ENCODE measurements around the gene LYPD4. TPM values are rescaled to one million over a fixed set of nuclear protein-coding genes. Genes with fewer than 3 reads are reported as not detected.

Gene LYPD4, protein sequence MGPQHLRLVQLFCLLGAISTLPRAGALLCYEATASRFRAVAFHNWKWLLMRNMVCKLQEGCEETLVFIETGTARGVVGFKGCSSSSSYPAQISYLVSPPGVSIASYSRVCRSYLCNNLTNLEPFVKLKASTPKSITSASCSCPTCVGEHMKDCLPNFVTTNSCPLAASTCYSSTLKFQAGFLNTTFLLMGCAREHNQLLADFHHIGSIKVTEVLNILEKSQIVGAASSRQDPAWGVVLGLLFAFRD
- total RNA-seq = not detected in 2 replicates

DNA sequence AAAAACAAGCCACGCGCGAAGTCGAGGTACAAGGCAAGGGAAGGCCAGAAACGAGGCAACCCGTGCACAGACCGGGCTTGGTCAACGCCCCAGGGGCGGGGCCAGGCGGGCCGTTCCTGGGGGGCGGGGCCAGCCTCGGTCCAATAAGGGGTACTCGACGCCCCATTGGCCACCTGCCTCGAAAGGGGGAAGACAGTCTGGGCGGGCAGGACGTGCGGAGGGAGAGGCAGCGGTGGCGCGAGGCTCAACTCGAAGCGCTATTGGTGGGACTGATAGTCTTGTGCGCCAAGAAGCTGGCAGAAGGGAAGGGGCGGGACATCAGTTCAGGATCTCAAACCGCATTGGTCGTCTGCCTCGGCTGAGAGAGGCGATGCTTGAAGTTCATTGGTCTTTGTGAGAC is at the start of gene LYPD4:
Gene LYPD4 (minus strand): TSS at position 83 of the 400 bp plus-strand sequence. CDS start 5,398 bp downstream, outside the sequence.

DNA sequence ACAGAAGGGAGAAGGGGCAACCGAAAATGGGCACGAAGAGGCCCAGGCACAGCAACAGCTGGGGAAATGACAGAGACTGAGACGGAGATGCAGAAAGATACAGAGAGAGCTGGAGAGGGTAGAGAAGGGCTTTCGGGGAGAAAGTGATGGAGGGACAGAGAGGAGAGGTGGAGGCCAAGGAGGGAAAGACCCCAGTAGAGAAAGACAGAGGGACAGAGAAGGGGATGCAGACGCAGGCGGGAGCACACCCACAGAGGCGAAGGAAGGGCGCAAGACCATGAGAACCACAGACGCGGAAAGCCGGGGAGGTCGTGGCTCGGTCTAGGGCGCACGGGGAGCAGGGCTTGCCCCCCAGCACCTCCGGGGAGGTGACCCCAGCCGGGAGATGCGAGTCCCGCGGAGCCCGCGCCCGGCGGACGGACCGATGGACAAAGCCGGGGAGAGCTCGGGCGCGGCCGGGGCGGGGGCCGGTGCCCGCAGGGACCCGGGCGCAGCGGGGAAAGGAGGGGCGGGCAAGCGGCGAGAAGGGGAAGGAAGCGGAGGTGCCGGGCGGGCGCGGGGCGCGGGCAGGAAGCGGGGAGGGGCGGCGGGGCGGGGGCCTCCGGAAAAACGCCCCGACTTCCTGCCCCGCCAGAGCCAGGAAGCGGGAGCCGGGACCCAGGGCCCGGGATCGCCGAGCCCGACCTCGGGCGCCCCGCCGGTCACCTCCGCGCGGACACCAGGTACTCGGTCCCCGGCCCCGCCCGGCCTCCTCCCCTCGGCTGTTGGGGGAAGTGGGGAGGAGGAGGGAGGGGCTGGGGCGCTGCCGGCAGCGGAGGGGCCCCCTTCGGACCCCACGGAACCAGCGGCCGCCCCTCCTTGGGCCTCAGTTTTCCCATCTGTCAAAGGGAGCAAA is 38.3 kb upstream of the LYPD4 start, which contains the start of gene ARHGEF1:
Gene ARHGEF1 (plus strand): TSS at position 617 of the 895 bp plus-strand sequence. CDS start 4,899 bp downstream, outside the sequence.

DNA sequence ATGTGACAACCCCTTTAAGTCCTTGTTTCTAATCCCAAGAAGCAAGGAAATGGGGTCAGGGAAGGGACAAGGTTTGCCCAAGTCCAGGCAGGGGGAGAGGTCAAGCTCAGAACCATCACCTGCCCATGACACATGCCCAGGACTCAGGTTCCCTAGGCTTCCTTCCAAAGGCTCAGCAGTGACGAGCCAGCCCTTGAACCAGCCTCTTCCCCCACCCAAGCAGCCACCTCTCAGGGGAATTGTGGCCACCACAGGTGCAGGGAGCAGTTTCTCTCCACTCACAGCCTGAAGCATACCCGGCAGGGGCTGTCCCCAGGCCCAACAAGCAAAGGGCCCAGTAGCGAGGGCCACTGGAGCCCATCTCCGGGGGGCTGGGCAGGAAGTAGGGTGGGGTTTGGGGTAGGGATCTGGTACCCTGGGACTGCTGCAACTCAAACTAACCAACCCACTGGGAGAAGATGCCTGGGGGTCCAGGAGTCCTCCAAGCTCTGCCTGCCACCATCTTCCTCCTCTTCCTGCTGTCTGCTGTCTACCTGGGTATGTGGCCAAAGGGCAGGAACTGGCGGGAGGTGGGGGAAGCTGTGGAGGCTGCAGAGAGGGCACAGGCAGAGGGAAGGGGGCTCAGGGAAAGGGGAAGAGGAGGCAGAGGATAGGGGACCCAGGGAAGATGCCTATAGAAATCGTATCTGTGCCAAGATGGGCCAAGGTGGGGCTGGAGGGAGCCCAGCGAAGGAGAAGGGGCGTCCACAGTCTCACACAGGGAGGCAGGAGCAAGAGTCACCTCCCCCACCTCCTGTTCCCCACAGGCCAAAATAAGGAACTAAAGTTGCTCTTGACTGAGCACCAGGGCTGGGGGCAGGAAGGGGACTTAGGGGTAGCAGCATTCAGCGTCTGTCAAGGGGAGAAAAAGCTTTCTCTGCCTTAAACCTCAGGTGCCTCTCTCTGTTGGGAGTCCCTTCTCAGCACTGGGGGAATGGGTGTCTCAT is 32.7 kb upstream of the LYPD4 start, which contains the start of gene CD79A:
Gene CD79A (plus strand): TSS at position 433 of the 986 bp plus-strand sequence. CDS start 26 bp downstream, at position 459.

DNA sequence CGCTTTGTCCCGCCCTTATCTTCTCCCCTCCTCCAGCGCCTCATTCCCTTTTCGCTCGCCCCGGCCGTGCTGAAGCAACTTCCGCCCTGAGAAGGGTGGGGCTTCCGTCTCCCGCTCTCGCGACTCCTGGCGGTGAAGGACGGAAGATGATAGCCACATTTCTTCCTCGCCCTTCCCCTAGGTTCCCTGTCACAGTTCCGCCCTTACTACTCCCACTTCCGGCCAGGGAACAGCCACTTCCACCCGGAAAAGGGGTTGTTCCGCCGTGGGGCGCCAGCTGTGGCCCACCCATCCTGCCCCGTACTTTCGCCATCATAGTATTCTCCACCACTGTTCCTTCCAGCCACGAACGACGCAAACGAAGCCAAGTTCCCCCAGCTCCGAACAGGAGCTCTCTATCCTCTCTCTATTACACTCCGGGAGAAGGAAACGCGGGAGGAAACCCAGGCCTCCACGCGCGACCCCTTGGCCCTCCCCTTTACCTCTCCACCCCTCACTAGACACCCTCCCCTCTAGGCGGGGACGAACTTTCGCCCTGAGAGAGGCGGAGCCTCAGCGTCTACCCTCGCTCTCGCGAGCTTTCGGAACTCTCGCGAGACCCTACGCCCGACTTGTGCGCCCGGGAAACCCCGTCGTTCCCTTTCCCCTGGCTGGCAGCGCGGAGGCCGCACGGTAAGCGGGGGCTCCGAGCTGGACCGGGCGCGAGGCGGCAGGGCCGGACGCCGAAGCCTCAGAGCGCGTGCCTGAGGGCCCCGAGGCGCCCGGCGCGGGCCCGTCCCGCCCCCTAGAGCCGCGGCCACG is 15.3 kb upstream of the LYPD4 start, which contains the start of gene RPS19:
Gene RPS19 (plus strand): TSS at position 638 of the 801 bp plus-strand sequence. CDS start 520 bp downstream, outside the sequence.

DNA sequence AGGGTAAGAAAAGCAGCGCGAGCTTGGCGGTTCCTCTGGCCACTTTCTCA is 343 bp upstream of the LYPD4 start, which contains the start of gene DMRTC2:
Gene DMRTC2 (plus strand): TSS at position 42 of the 50 bp plus-strand sequence. CDS start 2,387 bp downstream, outside the sequence.

DNA sequence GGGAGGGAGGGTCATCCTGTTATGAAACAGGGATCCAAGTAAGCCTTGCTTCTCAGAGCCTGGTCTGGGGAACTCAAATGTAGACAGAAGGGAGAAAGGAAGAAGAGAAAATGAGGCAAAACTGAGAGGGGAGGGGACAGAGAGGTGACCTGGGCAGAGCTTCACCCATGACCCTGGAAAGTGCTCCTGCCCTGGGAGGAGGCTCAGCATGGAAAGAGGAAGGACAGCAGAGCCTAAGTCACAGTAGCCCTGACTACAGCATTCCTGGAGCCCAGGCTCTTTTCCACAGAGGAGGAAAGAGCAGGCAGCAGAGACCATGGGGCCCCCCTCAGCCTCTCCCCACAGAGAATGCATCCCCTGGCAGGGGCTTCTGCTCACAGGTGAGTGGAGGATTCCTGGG is 48.1 kb downstream of the LYPD4 start, which contains the start of gene CEACAM3:
Gene CEACAM3 (plus strand): TSS at position 226 of the 400 bp plus-strand sequence. CDS start 91 bp downstream, at position 317.

Other genes with a start within 250 kb of the LYPD4 start
- gene CEACAM4, start 217.6 kb downstream of the LYPD4 start, total RNA-seq = not detected in 2 replicates
- gene CEACAM7, start 156.4 kb downstream of the LYPD4 start, total RNA-seq = not detected in 2 replicates
- gene CEACAM5, start 136.1 kb downstream of the LYPD4 start, total RNA-seq = not detected in 2 replicates
- not detected in 2 replicates for gene CEACAM6, start 89.2 kb downstream of the LYPD4 start, total RNA-seq
- gene CEACAM3, start 48.1 kb downstream of the LYPD4 start, total RNA-seq = not detected in 2 replicates
- gene DMRTC2, start 359 bp upstream of the LYPD4 start, total RNA-seq = not detected in 2 replicates
- gene RPS19, start 15.6 kb upstream of the LYPD4 start, total RNA-seq = 935 and 1,538 TPM in 2 replicates
- gene CD79A, start 32.6 kb upstream of the LYPD4 start, total RNA-seq = not detected in 2 replicates
- gene ARHGEF1, start 38.5 kb upstream of the LYPD4 start, total RNA-seq = 37.6 and 50.6 TPM in 2 replicates
- gene ERFL, start 83.8 kb upstream of the LYPD4 start, total RNA-seq = 0.06 TPM in 1 of 2 replicates, not detected in the other
- gene RABAC1, start 114.6 kb upstream of the LYPD4 start, total RNA-seq = 246 and 282 TPM in 2 replicates
- 0.05 TPM in 1 of 2 replicates, not detected in the other for gene ATP1A3, start 149.5 kb upstream of the LYPD4 start, total RNA-seq
- gene GRIK5, start 225.5 kb upstream of the LYPD4 start, total RNA-seq = not detected in 2 replicates
- gene ZNF574, start 231.5 kb upstream of the LYPD4 start, total RNA-seq = 14.9 and 15.5 TPM in 2 replicates

All from cardiac ventricle fibroblast (primary cell).